ENCODE results near the gene TIA1. TPM values are rescaled to one million over a fixed set of nuclear protein-coding genes. Genes with fewer than 3 reads are reported as not detected.

TIA1 gene
- total and polyA plus RNA-seq, 11 donors = 18.7 to 53.0 (median 42.1) TPM

DNA sequence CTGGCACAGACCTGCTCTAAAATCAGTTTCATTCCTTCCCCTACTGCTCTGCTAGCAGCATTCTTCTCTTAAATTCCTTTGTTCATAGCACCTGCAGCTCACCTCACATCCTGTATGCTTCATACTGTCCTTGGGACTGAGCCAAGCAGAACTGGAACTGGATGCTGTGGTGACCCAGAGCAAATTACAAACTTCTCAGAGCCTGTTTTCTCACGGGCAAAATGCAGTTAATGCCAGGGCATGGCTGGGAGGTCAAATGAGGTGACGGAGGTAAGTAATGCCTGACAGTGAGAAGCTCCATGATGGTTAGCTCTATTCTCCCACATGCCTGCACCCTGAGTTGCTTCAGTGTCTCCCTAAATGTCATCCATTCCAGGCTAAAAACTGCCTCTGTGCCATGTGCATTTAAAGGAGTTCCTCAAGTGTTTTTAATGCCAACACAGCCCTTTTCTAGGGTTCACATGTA, 87.3 kb downstream of the TIA1 start:
- 66 to 80% (median 71%) methylated on average over 2 of the region's 2 CpGs for WGBS, 4 donors
- Histone ChIP-seq H3K4me3 (no peak overlapping the region), H3K27ac (no peak overlapping the region), H3K4me1 (no peaks in the 10 kb centered on the region), H3K9me3 (no peaks in the 10 kb centered on the region), H3K36me3 (peaks cover 0 to 97% (median 88%) of the 10 kb centered on the region in 9 donors), H3K27me3 (no peaks in the 10 kb centered on the region)
- DNase-seq = no peak
- TF ChIP-seq, protein P1, sequence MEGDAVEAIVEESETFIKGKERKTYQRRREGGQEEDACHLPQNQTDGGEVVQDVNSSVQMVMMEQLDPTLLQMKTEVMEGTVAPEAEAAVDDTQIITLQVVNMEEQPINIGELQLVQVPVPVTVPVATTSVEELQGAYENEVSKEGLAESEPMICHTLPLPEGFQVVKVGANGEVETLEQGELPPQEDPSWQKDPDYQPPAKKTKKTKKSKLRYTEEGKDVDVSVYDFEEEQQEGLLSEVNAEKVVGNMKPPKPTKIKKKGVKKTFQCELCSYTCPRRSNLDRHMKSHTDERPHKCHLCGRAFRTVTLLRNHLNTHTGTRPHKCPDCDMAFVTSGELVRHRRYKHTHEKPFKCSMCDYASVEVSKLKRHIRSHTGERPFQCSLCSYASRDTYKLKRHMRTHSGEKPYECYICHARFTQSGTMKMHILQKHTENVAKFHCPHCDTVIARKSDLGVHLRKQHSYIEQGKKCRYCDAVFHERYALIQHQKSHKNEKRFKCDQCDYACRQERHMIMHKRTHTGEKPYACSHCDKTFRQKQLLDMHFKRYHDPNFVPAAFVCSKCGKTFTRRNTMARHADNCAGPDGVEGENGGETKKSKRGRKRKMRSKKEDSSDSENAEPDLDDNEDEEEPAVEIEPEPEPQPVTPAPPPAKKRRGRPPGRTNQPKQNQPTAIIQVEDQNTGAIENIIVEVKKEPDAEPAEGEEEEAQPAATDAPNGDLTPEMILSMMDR (IDR thresholded peaks at IDR 0.05) = no peak
- TF ChIP-seq POLR2A (IDR thresholded peaks at IDR 0.05) = no peak
- intact Hi-C loops (cut with DNase I) = no loop called here
- no peak for ATAC-seq

- WGBS, 4 donors = 89 to 92% (median 90%) methylated on average over 6 of the region's 6 CpGs
- intact Hi-C loops (cut with DNase I) = no loop called here
- no peaks in the 10 kb centered on the region for H3K9me3 ChIP-seq
- H3K27me3 ChIP-seq = no peaks in the 10 kb centered on the region
- H3K4me3 ChIP-seq = no peak overlapping the region
- peaks cover 0 to 96% (median 86%) of the 10 kb centered on the region in 9 donors for H3K36me3 ChIP-seq
- ATAC-seq = no peak
- DNase-seq = no peak
- no peak overlapping the region for H3K27ac ChIP-seq
- TF ChIP-seq, protein P1 (IDR thresholded peaks at IDR 0.05) = no peak
- TF ChIP-seq POLR2A (IDR thresholded peaks at IDR 0.05) = no peak
- H3K4me1 ChIP-seq = no peaks in the 10 kb centered on the region
Measured at GRCh38 chr2:70160545-70160944, 87.9 kb downstream of the TIA1 start.

MicroRNAs encoded within 50 kb of the gene (microRNA counts, 767-probe panel; counts per million panel counts)
- microRNA hsa-miR-1285-3p = 0 to 71.6 counts per million in 2 donors

Small RNAs within 50 kb of the gene (microRNA-seq; reads per million reads assigned to microRNA genes)
- gene MIR1285-2 = 0 reads per million in 4 donors

Other genes with a start within 250 kb of the TIA1 start
- gene PCBP1, start 161.2 kb downstream of the TIA1 start, total RNA-seq = 100 to 1,000 TPM; 106 to 274 (median 199) TPM
- gene PCBP1, start 161.2 kb downstream of the TIA1 start, polyA plus RNA-seq = 100 to 1,000 TPM; 212 to 296 TPM
- 10 to 100 TPM in 5 of 9 donors, 1 to 10 TPM in 4; 6.2 to 14.9 (median 10.9) TPM for gene C2orf42, start 57.6 kb downstream of the TIA1 start, total RNA-seq
- 1 to 10 TPM; 3.5 to 6.5 TPM for gene C2orf42, start 57.6 kb downstream of the TIA1 start, polyA plus RNA-seq
- 10 to 100 TPM; 53.2 to 91.5 (median 78.1) TPM for gene PCYOX1, start 9.5 kb upstream of the TIA1 start, total RNA-seq
- 10 to 100 TPM; 19.3 TPM for gene PCYOX1, start 9.5 kb upstream of the TIA1 start, polyA plus RNA-seq
- 100 to 1,000 TPM in 8 of 9 donors, 10 to 100 TPM in 1; 92.2 to 172 (median 112) TPM for gene SNRPG, start 45.1 kb upstream of the TIA1 start, total RNA-seq
- gene SNRPG, start 45.1 kb upstream of the TIA1 start, polyA plus RNA-seq = 100 to 1,000 TPM; 240 to 259 TPM
- 10 to 100 TPM; 17.8 to 25.9 (median 23.9) TPM for gene FAM136A, start 53.4 kb upstream of the TIA1 start, total RNA-seq
- 10 to 100 TPM; 16.8 to 42.8 TPM for gene FAM136A, start 53.4 kb upstream of the TIA1 start, polyA plus RNA-seq

Data from heart left ventricle (tissue), 16 donors.